H9 (cell line): Measurements from ENCODE around the gene OOSP1. TPM values are rescaled to one million over a fixed set of nuclear protein-coding genes. Genes with fewer than 3 reads are reported as not detected.

Experiments used
- DNase-seq: peaks from one replicate; pipeline ENCODE4 v3.0.0-alpha.2; 2017
- H2AFZ ChIP-seq: one replicate; pipeline ENCODE4 v1.6.1; 2013; ENCODE audit warnings: mild to moderate bottlenecking, low read length, control low read depth, moderate library complexity
- H2AK5ac ChIP-seq: 2 replicates; pipeline ENCODE4 v1.6.1; 2013; ENCODE audit warnings: low read length, control low read depth, mixed read lengths; ENCODE audit not compliant: insufficient read length
- H2BK120ac ChIP-seq: one replicate; pipeline ENCODE4 v1.6.1; 2013; ENCODE audit warnings: low read depth, mild to moderate bottlenecking, low read length, control low read depth, inconsistent platforms; ENCODE audit not compliant: poor library complexity, severe bottlenecking
- H2BK12ac ChIP-seq: 2 replicates; pipeline ENCODE4 v1.6.1; 2013; ENCODE audit warnings: low read length, control low read depth, mixed read lengths, low read depth; ENCODE audit not compliant: insufficient read length
- H2BK15ac ChIP-seq: 2 replicates; pipeline ENCODE4 v1.6.1; 2013; ENCODE audit warnings: low read depth, low read length, control low read depth
- H2BK20ac ChIP-seq: one replicate; pipeline ENCODE4 v1.6.1; 2013; ENCODE audit warnings: low read depth, mild to moderate bottlenecking, low read length, control low read depth, inconsistent platforms; ENCODE audit not compliant: poor library complexity, severe bottlenecking
- H2BK5ac ChIP-seq: 2 replicates; pipeline ENCODE4 v1.6.1; 2013; ENCODE audit warnings: low read length, control low read depth, mixed read lengths; ENCODE audit not compliant: insufficient read length
- H3K14ac ChIP-seq: 2 replicates; pipeline ENCODE4 v1.6.1; 2013; ENCODE audit warnings: low read length, control low read depth; ENCODE audit not compliant: insufficient read depth
- H3K18ac ChIP-seq: 2 replicates; pipeline ENCODE4 v1.6.1; 2013; ENCODE audit warnings: low read depth, mild to moderate bottlenecking, mixed read lengths, low read length, control low read depth; ENCODE audit not compliant: insufficient read length
- H3K23ac ChIP-seq: 2 replicates; pipeline ENCODE4 v1.6.1; 2013; ENCODE audit warnings: low read length, control low read depth, mixed read lengths, low read depth; ENCODE audit not compliant: insufficient read length
- H3K23me2 ChIP-seq: 2 replicates; pipeline ENCODE4 v1.6.1; 2013; ENCODE audit warnings: low read depth, mild to moderate bottlenecking, mixed read lengths, low read length, control low read depth; ENCODE audit not compliant: insufficient read length, poor library complexity, severe bottlenecking
- H3K27ac ChIP-seq: 2 replicates; pipeline ENCODE4 v1.5.1; 2013; ENCODE audit warnings: low read length, control low read depth, mixed read lengths, low read depth; ENCODE audit not compliant: insufficient read length
- H3K27me3 ChIP-seq: 2 replicates; pipeline ENCODE4 v1.6.1; 2013; ENCODE audit warnings: low read length, control low read depth, inconsistent platforms; ENCODE audit not compliant: insufficient read depth
- H3K4ac ChIP-seq: 2 replicates; pipeline ENCODE4 v1.6.1; 2013; ENCODE audit warnings: low read depth, mild to moderate bottlenecking, control low read depth, inconsistent platforms, low read length, moderate library complexity
- H3K4me1 ChIP-seq: 2 replicates; pipeline ENCODE4 v1.6.1; 2013; ENCODE audit warnings: low read length, control low read depth, inconsistent platforms; ENCODE audit not compliant: insufficient read depth
- H3K4me2 ChIP-seq: 2 replicates; pipeline ENCODE4 v1.6.1; 2013; ENCODE audit warnings: low read length, control low read depth, mixed read lengths; ENCODE audit not compliant: insufficient read length, insufficient read depth
- H3K56ac ChIP-seq: 2 replicates; pipeline ENCODE4 v1.6.1; 2013; ENCODE audit warnings: low read depth, mild to moderate bottlenecking, mixed read lengths, low read length, control low read depth; ENCODE audit not compliant: insufficient read length
- H3K79me1 ChIP-seq: 2 replicates; pipeline ENCODE4 v1.6.1; 2013; ENCODE audit warnings: low read depth, mild to moderate bottlenecking, moderate library complexity, low read length, control low read depth, inconsistent platforms; ENCODE audit not compliant: insufficient read depth, poor library complexity, severe bottlenecking
- H3K79me2 ChIP-seq: 2 replicates; pipeline ENCODE4 v1.6.1; 2013; ENCODE audit warnings: low read length, control low read depth, inconsistent platforms; ENCODE audit not compliant: insufficient read depth
- H3K9ac ChIP-seq: 2 replicates; pipeline ENCODE4 v1.6.1; 2013; ENCODE audit warnings: low read length, control low read depth, mixed read lengths; ENCODE audit not compliant: insufficient read length; ENCODE audit errors: extremely low read depth
- H3K9me3 ChIP-seq: one replicate; pipeline ENCODE4 v1.6.1; 2013; ENCODE audit warnings: low read depth, low read length, inconsistent platforms; ENCODE audit not compliant: control insufficient read depth
- H3T11ph ChIP-seq: one replicate; pipeline ENCODE4 v1.6.1; 2013; ENCODE audit warnings: mild to moderate bottlenecking, low read length, control low read depth, inconsistent platforms
- H4K20me1 ChIP-seq: one replicate; pipeline ENCODE4 v1.6.1; 2013; ENCODE audit not compliant: control insufficient read depth, insufficient read length, insufficient read depth
- H4K5ac ChIP-seq: 2 replicates; pipeline ENCODE4 v1.6.1; 2013; ENCODE audit warnings: low read depth, mild to moderate bottlenecking, mixed read lengths, low read length, control low read depth; ENCODE audit not compliant: insufficient read length
- H4K8ac ChIP-seq: replicated peaks from 2 replicates; pipeline ENCODE4 v1.6.1; 2013; ENCODE audit warnings: low read length, control low read depth, mixed read lengths, low read depth; ENCODE audit not compliant: insufficient read length
- H4K91ac ChIP-seq: 2 replicates; pipeline ENCODE4 v1.6.1; 2013; ENCODE audit warnings: low read depth, mild to moderate bottlenecking, moderate library complexity, mixed read lengths, low read length, control low read depth; ENCODE audit not compliant: insufficient read length
- H3K27ac Mint-ChIP-seq, 3 experiments: 2 replicates in 2 of 3; 3 replicates in 1 of 3; pipeline ENCODE4 v1.8.0; 2020 to 2021; ENCODE audit warnings: mixed read lengths in 3 of 3, mild to moderate bottlenecking in 1 of 3, moderate library complexity in 1 of 3
- H3K27me3 Mint-ChIP-seq: 2 replicates; pipeline ENCODE4 v1.8.0; 2021; ENCODE audit warnings: low read depth, mild to moderate bottlenecking, moderate library complexity, mixed read lengths
- H3K36me3 Mint-ChIP-seq, 3 experiments: 2 replicates in 2 of 3; 3 replicates in 1 of 3; pipeline ENCODE4 v1.8.0; 2020 to 2021; ENCODE audit warnings: low read depth in 3 of 3, mixed read lengths in 3 of 3; ENCODE audit not compliant: insufficient read depth in 1 of 3
- H3K4me1 Mint-ChIP-seq, 2 experiments: 2 replicates each; pipeline ENCODE4 v1.8.0; 2020; ENCODE audit warnings: mixed read lengths in 2 of 2
- H3K4me3 Mint-ChIP-seq, 2 experiments: 2 replicates in 1 of 2; 3 replicates in 1 of 2; pipeline ENCODE4 v1.8.0; 2020 to 2021; ENCODE audit warnings: mild to moderate bottlenecking in 2 of 2, mixed read lengths in 2 of 2, moderate library complexity in 1 of 2
- H3K9me3 Mint-ChIP-seq, 2 experiments: 2 replicates in 1 of 2; 3 replicates in 1 of 2; pipeline ENCODE4 v1.8.0; 2020; ENCODE audit warnings: mild to moderate bottlenecking in 2 of 2, mixed read lengths in 2 of 2, moderate library complexity in 1 of 2
- CTCF ChIP-seq: fragments of 200-600 bp; sonication (generic); conservative IDR thresholded peaks from 3 replicates; pipeline ENCODE4 v1.8.0; 2021; ENCODE audit warnings: antibody characterized with exemption, mild to moderate bottlenecking
- WGBS: extraction: QIAGEN DNeasy Blood & Tissue Kit; methylation state at CpG from one replicate; pipeline ENCODE4 v1.1.7; 2013; ENCODE audit warnings: missing lambda C conversion rate, low lambda C conversion rate, mixed read lengths; ENCODE audit not compliant: insufficient read length; ENCODE audit errors: extremely low coverage; 5-methylcytosine and 5-hydroxymethylcytosine counted together
- total RNA-seq: library from RNA; stranded (reverse); gene quantifications from 2 replicates; pipeline ENCODE4 v1.2.1, GENCODE V29; 2021

Gene OOSP1
- total RNA-seq, 1 experiment from 2014 or later = not detected

GRCh38 chr11:59954219-59954847, 16.1 kb downstream of the OOSP1 start:
- Histone ChIP-seq H3K56ac (no peak overlapping the region), H4K5ac (no peak overlapping the region), H2BK12ac (no peak overlapping the region), H3K23ac (no peak overlapping the region), H2AK5ac (no peak overlapping the region), H2BK20ac (no peak overlapping the region), H2BK5ac (no peak overlapping the region), H3K79me2 (no peaks in the 10 kb centered on the region), H3K27me3 (no peaks in the 10 kb centered on the region), H3K9me3 (no peaks in the 10 kb centered on the region), H3K4me1 (no peaks in the 10 kb centered on the region), H3K18ac (no peak overlapping the region), H2BK15ac (no peak overlapping the region), H3K9ac (no peak overlapping the region), H3K4ac (no peak overlapping the region), H4K91ac (no peak overlapping the region), H2BK120ac (no peak overlapping the region), H2AFZ (no peak overlapping the region), H3K23me2 (no peaks in the 10 kb centered on the region), H3K4me2 (no peak overlapping the region), H3K79me1 (no peaks in the 10 kb centered on the region), H3K14ac (no peak overlapping the region), H4K20me1 (no peaks in the 10 kb centered on the region), H3T11ph (no peak overlapping the region), H4K8ac (no peak overlapping the region), H3K27ac (no peak overlapping the region)
- Mint-ChIP-seq H3K4me1 (no peaks in the 10 kb centered on the region), H3K4me3 (no peak overlapping the region), H3K36me3 (no peaks in the 10 kb centered on the region), H3K27me3 (no peaks in the 10 kb centered on the region), H3K27ac (no peak overlapping the region), H3K9me3 (no peaks in the 10 kb centered on the region)
- TF ChIP-seq CTCF = no peak
- no CpG with 5 or more reads among the region's 3 CpGs for WGBS
- DNase-seq = no peak
